K562 (cell line): ENCODE data around the gene FTSJ1. TPM values are rescaled to one million over a fixed set of nuclear protein-coding genes. Genes with fewer than 3 reads are reported as not detected.

ENCODE experiments used
- ATF2 ChIP-seq: sonication (generic); formaldehyde crosslinking; IDR thresholded peaks from 2 replicates; pipeline ENCODE4 v1.8.1; 2022; ENCODE audit warnings: missing genetic modification reagents
- CTCFL ChIP-seq: IDR thresholded peaks from 2 replicates; pipeline ENCODE4 v1.6.1; 2011; ENCODE audit warnings: borderline replicate concordance, low read depth, mild to moderate bottlenecking, moderate library complexity, low read length; ENCODE audit not compliant: insufficient read depth, poor library complexity, severe bottlenecking
- E2F5 ChIP-seq: sonication (generic); formaldehyde crosslinking; IDR thresholded peaks from 2 replicates; pipeline ENCODE4 v1.8.0; 2022; ENCODE audit warnings: mild to moderate bottlenecking, missing genetic modification reagents
- HINFP ChIP-seq: fragments of 450-650 bp; conservative IDR thresholded peaks from 2 replicates; pipeline ENCODE4 v1.6.1; 2016; ENCODE audit warnings: missing genetic modification characterization, low read depth, mild to moderate bottlenecking, control low read depth, missing compliant biosample characterization
- KDM5B ChIP-seq: fragments of 200-600 bp; sonication (generic); IDR thresholded peaks from 2 replicates; pipeline ENCODE4 v1.6.1; 2012; ENCODE audit warnings: low read depth, mild to moderate bottlenecking, moderate library complexity, low read length, control low read depth, inconsistent platforms; ENCODE audit not compliant: insufficient replicate concordance
- NBN ChIP-seq: fragments of 450-650 bp; IDR thresholded peaks from 2 replicates; pipeline ENCODE4 v1.6.1; 2016; ENCODE audit warnings: low read depth, mild to moderate bottlenecking
- NR1H2 ChIP-seq: sonication (generic); formaldehyde crosslinking; IDR thresholded peaks from 2 replicates; pipeline ENCODE4 v1.4.0; 2020; ENCODE audit warnings: mild to moderate bottlenecking, missing genetic modification reagents
- RBFOX2 ChIP-seq: fragments of 200-400 bp; formaldehyde crosslinking; IDR thresholded peaks from 2 replicates; pipeline ENCODE4 v1.6.1; 2017; ENCODE audit warnings: low read depth, mild to moderate bottlenecking, low read length, moderate library complexity
- REST ChIP-seq, 2 experiments: fragments of 450-650 bp; formaldehyde crosslinking in 1 of 2; IDR thresholded peaks; 2 replicates each; pipeline versions ENCODE4 v1.4.0 to v1.6.1; 2014 to 2020; ENCODE audit warnings: mild to moderate bottlenecking in 2 of 2, borderline replicate concordance in 1 of 2, low read depth in 1 of 2
- SMARCA5 ChIP-seq: fragments of 450-650 bp; IDR thresholded peaks from 2 replicates; pipeline ENCODE4 v1.6.1; 2016
- polyA plus RNA-seq, 8 experiments: library from polyadenylated mRNA; depleted of rRNA in 4 of 8; stranded (reverse) in 5 of 8; unstranded in 3 of 8; fragments of >200 nt; fragmentation: Nextera tagmentation in 2 of 8; fragmentation: Illumina TruSeq in 1 of 8; extraction: Ambion mirVana in 2 of 8; extraction: Trizol in 1 of 8; gene quantifications; 2 replicates each; pipeline versions ENCODE4 v1.2.1 to v1.2.3, GENCODE V29; 2011 to 2014; ENCODE audit warnings: inconsistent platforms in 1 of 8, missing spikeins in 1 of 8
- total RNA-seq, 7 experiments: library from RNA; depleted of rRNA in 6 of 7; stranded (reverse); fragments of >200 nt in 6 of 7; fragmentation: Illumina TruSeq in 2 of 7; extraction: Trizol in 2 of 7; gene quantifications; 2 replicates each; pipeline versions ENCODE4 v1.2.1 to v1.2.3, GENCODE V29; 2011 to 2021; ENCODE audit warnings: low replicate concordance in 1 of 7

Gene FTSJ1
- total and polyA plus RNA-seq, 9 of the 15 experiments (the other 6 are each of a cell fraction or from before 2014, with no cell fraction given) = 12.2 to 95.6 (median 71.6) TPM

GRCh38 chrX:48468693-48469691 is 7.0 kb upstream of the FTSJ1 start (continued):
- TF ChIP-seq REST (IDR thresholded peaks at IDR 0.05; ENCODE audit: borderline replicate concordance) (peak; percentile 46; the same call in 1 of the 2 replicates), REST (CRISPR knock-in tag; IDR thresholded peaks at IDR 0.05; ENCODE audit: low read depth) (no peak), NBN (peak; percentile 48; the same call in 1 of the 2 replicates), ATF2 (CRISPR knock-in tag) (no peak), CTCFL (peak; percentile 78), E2F5 (no peak), KDM5B (peak; percentile 42), NR1H2 (CRISPR knock-in tag) (no peak), HINFP (tag) (no peak), RBFOX2 (0 out of 2 replicates have a peak, but pooled peaks have one; percentile 37), SMARCA5 (0 out of 2 replicates have a peak, but pooled peaks have one; percentile 25)
